GM21723 (cell line): ENCODE results near the gene PIK3CA.
"Not testable (repeated sequence)": the region's sequence is repeated elsewhere in the genome, so short reads cannot be mapped to it uniquely, and the experiment has no call there.

Experiments used
- ATAC-seq: cut with Tn5 transposase; IDR thresholded peaks from one replicate; pipeline ENCODE4 v1.9.1; 2021; ENCODE audit warnings: mild to moderate bottlenecking, moderate library complexity; ENCODE audit not compliant: unreplicated experiment

PIK3CA gene

GRCh38 chr3:179194931-179195330 is 46.8 kb downstream of the PIK3CA start:
- no peak for ATAC-seq

- ATAC-seq = peak; percentile 87
Measured at GRCh38 chr3:179196098-179196497, 47.9 kb downstream of the PIK3CA start.

DNA sequence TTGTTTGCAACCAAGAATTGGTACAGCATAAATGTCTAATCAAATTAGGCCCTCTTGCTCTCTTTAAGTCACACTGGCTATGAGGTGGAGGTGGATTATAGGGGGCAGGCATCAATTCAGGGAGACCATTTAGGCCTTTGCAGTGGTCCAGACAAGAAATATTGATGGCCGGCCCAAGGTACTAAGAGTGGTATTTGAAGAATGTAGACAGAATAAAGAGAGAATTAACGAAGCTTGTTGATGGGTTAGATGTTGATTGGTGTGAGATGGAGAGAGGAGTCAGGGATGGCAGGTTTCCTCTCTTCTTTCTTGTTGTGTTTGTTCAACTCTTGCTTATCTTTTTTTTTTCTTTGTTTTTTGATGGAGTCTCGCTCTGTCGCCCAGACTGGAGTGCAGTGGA is 48.5 kb downstream of the PIK3CA start:
- ATAC-seq = no peak

DNA sequence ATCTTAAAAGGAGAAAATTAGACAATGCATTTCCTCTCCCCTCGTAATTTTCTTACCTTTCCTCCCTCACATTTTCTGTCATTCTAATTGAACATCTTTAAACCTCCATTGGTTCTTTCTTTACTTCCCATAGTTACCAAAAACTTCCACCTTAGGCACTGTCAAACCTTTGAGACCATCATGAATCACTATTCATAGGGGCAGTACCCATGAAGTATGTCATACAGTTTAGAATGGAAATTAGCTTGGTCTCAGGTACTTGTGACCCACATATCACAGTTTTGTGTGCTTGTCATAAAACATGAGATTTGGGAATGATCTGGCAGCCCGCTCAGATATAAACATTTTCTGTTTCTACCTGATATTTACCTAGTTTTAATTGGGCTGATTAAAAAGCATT is 52.6 kb downstream of the PIK3CA start:
- ATAC-seq = no peak

- ATAC-seq = not testable (repeated sequence)
Measured at GRCh38 chr3:179215550-179215949, 67.4 kb downstream of the PIK3CA start.

- not testable (repeated sequence) for ATAC-seq
Measured at GRCh38 chr3:179218213-179218612, 70.1 kb downstream of the PIK3CA start.

DNA sequence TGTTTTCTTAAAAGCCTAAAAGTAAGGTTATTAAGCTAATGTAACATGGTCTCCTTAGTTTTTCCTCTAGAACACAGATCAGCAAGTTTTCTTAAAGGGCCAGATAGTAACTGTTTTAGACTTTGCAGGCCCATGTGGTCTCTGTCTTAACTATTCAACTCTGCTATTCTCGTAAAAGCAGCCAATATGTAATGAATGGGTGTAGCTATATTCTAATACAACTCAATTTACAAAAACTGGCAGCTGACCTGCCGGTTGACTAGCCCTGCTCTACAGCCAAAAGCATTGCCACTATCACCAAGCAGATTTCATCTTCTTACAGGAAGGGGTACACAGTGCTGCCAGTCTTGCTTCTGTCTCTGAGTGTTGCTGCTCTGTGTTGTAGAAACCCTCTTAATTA is 75.4 kb downstream of the PIK3CA start:
- no peak for ATAC-seq

DNA sequence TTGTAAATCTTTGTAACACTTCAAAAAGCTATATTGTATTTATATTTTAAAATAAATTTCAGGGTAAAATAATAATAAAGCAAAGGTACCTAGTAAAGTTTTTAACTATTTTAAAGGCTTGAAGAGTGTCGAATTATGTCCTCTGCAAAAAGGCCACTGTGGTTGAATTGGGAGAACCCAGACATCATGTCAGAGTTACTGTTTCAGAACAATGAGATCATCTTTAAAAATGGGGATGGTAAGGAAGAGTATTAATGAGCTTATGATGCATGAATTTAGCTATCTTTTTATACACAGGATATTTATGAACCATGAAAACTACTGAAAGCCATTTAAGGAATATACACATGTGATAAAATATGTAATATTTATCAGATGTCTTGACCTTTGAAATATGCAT is 76.4 kb downstream of the PIK3CA start:
- no peak for ATAC-seq

- ATAC-seq = no peak
Measured at GRCh38 chr3:179227349-179227748, 79.2 kb downstream of the PIK3CA start.

GRCh38 chr3:179229177-179229576 is 81.0 kb downstream of the PIK3CA start:
- no peak for ATAC-seq

- ATAC-seq = no peak
Measured at GRCh38 chr3:179233043-179233442, 84.9 kb downstream of the PIK3CA start.

DNA sequence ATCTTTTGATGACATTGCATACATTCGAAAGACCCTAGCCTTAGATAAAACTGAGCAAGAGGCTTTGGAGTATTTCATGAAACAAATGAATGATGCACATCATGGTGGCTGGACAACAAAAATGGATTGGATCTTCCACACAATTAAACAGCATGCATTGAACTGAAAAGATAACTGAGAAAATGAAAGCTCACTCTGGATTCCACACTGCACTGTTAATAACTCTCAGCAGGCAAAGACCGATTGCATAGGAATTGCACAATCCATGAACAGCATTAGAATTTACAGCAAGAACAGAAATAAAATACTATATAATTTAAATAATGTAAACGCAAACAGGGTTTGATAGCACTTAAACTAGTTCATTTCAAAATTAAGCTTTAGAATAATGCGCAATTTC is 86.0 kb downstream of the PIK3CA start:
- no peak for ATAC-seq

DNA sequence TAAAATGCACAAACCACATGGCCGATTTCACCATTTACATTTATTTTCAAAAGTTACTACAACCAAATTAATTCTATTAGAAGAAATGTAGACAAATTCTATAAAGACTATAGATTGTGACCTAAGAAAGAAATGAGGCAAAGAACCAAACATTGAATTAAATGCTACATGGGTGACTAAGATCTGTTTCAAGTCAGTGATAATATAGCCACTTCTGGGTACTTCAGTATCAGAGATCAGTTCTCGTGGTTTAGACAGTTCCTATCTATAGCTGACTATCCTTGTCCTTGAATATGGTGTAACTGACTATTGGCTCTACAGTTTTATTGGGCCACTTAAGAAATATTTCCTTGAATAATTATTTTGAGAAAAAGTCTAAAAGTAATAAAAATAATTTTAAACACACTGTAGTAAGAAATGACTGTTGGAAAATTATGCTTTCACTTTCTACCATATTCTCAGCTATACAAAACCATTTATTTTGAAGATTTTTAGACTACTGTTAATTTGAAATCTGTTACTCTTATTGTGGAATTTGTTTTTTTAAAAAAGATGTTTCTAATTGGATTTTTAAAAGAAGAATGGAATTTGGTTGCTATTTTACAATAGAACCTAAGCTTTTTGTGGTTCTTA is 88.6 kb downstream of the PIK3CA start:
- ATAC-seq = peak; percentile 81

DNA sequence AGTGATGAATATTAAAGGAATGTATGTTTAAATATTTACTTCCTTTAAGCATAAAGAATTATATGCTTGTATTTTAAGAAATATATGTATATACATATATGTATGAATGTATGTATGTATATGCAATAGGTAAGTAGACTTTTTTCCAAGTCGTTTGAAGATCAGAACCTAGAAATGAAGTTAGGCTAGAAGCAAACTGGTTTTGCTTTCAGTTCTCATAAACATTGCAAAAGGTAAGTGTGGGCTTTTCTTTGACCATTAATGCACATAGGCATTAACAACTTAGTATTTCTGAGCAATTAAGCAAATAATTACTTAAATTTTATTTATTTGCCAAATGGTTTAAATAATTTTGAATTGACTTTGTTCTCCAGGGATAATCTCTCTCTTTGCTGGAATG is 92.1 kb downstream of the PIK3CA start:
- peak; percentile 55 for ATAC-seq

- not testable (repeated sequence) for ATAC-seq
Measured at GRCh38 chr3:179242859-179243258, 94.7 kb downstream of the PIK3CA start.

DNA sequence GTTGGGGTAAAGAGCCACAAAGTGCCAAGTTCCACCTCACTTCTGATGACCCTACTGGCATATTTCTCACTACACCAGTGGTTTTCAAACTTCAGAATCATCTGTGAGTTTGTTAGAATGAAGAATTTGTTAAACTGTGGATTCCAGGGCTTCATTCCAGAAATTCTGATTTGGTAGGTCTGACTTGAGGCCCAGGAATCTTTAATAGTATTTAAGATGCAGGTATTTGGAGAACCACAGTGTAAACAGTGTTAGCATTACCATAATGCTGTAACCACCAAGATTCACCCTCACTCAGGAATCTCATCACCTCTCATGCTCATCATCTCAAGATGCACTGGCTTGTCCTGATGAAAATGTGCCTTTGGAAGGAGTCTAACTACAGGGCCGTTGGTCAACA is 96.7 kb downstream of the PIK3CA start:
- no peak for ATAC-seq

DNA sequence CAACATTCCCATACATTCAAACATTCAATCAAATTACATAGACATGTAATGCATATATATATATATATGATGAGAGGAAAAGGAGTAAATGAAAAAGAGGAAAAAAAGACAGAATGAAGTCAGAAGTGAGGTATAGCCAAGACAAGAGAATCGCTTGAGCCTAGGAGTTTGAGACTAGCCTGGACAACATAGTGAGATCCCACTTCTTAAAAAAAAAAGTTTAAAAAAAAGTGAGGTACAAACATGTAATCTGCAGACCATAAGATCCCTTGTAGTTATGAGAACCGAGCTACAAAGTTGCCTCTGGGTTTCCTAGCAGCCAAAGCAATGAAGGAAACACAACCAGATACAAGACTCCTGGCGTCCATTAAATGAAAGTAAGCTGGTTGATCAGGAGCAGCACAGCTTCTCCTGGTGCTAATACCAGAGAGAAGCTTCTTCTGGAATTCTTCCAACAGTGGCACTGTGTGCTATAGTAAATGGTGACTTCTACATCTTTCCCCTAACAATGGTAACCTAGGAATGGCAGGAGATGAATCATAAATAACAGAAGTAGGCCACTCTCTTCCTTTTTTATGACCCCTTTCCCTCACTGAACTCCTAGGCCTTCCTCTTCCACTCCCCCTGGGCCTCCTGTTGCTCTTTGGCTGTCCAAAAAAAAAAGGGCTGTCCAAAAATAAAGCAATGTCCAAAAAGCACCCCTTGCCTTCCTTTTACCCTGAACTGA is 99.3 kb downstream of the PIK3CA start:
- ATAC-seq = no peak

DNA sequence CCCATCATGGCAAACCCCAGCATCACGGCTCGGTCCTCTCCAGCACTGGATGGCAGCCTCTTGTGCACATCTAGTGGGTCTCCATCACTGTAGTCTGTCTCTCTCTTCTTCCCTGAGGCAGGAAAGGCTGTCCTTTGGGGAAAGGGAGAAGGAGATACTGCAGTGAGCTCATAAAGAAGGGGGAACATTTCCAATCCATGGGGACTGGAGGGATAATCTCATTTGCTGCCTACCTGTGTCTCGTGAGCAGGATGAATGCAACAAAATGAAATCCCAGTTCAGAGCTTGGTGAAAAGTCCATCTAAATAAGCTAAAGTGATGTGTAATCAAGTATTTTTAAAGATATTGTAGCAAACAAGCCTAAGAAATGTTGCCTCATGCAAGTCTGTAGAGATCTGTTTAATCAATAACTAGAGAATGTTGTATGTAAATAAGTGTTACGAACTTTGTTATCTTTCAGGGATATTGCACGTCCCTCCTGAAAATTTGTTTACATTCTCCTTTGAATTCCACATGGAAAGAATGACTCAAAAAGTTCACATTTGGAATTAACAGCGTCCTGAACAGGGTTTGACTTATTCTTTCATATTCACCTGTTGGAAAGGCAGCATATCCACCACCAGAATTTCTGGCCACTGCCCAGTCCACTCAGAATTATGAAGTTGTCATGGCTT is 102.8 kb downstream of the PIK3CA start, which contains the start of gene KCNMB3:
KCNMB3 (minus strand) TSS at position 312 of the 674 bp plus-strand sequence; CDS start at position 188, 124 bp downstream.
- ATAC-seq = no peak

GRCh38 chr3:179256813-179257212 is 108.7 kb downstream of the PIK3CA start:
- no peak for ATAC-seq

DNA sequence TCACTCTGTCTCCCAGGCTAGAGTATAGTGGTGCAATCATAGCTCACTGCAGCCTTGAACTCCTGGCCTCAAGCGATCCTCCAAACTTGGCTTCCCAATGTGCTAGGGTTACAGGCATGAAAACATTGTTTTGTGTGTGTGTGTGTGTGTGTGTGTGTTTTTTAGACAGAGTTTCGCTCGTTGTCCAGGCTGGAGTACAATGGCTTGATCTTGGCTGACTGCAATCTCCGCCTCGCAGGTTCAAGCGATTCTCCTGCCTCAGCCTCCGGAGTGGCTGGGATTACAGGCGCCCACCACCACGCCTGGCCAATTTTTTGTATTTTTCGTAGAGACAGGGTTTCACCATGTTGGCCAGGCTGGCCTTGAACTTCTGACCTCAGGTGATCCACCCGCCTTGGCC is 109.6 kb downstream of the PIK3CA start:
- not testable (repeated sequence) for ATAC-seq

DNA sequence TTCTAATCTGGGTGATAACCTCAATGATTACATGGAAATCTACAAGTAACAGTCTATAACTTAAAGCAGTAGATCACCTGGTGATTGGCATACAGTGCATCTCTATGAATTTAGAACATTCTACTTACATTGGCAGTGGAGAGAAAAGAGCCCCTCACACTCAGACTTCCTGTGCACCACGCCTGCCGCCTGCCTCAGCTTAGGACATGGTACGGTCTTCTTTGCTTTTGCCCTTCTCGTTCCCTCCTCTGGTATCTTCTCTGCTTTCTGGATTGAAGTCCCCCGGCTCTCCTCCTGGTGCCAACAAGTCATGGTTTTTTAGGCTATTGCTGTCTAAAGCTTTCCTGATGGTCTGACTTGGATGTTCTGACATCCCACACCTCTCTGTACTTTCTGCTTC is 110.7 kb downstream of the PIK3CA start:
- ATAC-seq = no peak
